ENCODE results near the gene SEC61B.

- TF ChIP-seq TAF1 (IDR thresholded peaks at IDR 0.05; ENCODE audit: borderline replicate concordance, insufficient read depth, low read length) (no peak), SIN3A (IDR thresholded peaks at IDR 0.05; ENCODE audit: borderline replicate concordance, insufficient read depth, low read length) (no peak)
Observed at GRCh38 chr9:99274495-99274894, 52.4 kb downstream of the SEC61B start.
